Heart right ventricle (tissue), 16 donors: Measurements from ENCODE around the gene OXNAD1. TPM values are rescaled to one million over a fixed set of nuclear protein-coding genes. Genes with fewer than 3 reads are reported as not detected.

ENCODE experiments used
- ATAC-seq, 8 donors: fragments of 200-7000 bp; cut with Tn5 transposase; one replicate each; pipeline ENCODE4 v1.9.1; 2020; ENCODE audit warnings: mild to moderate bottlenecking in 8 of 8, moderate library complexity in 8 of 8, moderate number of reproducible peaks in 1 of 8
- DNase-seq, 2 donors: peaks; one replicate each; pipeline ENCODE4 v3.0.0-alpha.2; 2020
- H3K27ac ChIP-seq, 10 donors: fragments of 200-600 bp; sonication (generic) in 2 of 10; one replicate each; pipeline versions ENCODE4 v1.5.0 to v1.8.0; 2020 to 2022; ENCODE audit warnings: mild to moderate bottlenecking in 3 of 10
- H3K27me3 ChIP-seq, 7 donors: fragments of 200-600 bp; one replicate each; pipeline ENCODE4 v1.8.0; 2021 to 2022; ENCODE audit warnings: mild to moderate bottlenecking in 2 of 7
- H3K36me3 ChIP-seq, 9 donors: fragments of 200-600 bp; sonication (generic) in 1 of 9; one replicate each; pipeline versions ENCODE4 v1.5.0 to v1.8.0; 2020 to 2022; ENCODE audit warnings: mild to moderate bottlenecking in 2 of 9
- H3K4me1 ChIP-seq, 9 donors: fragments of 200-600 bp; sonication (generic) in 1 of 9; one replicate each; pipeline versions ENCODE4 v1.5.0 to v1.8.0; 2020 to 2022; ENCODE audit warnings: mild to moderate bottlenecking in 4 of 9
- H3K4me3 ChIP-seq, 10 donors: fragments of 200-600 bp; sonication (generic) in 2 of 10; one replicate each; pipeline versions ENCODE4 v1.5.0 to v1.8.0; 2020 to 2022; ENCODE audit warnings: mild to moderate bottlenecking in 7 of 10, moderate library complexity in 2 of 10
- H3K9me3 ChIP-seq, 11 donors: fragments of 200-600 bp in 10 of 11; sonication (generic) in 2 of 11; one replicate each; pipeline versions ENCODE4 v1.5.0 to v1.8.0; 2013 to 2022; ENCODE audit warnings: mild to moderate bottlenecking in 2 of 11, control low read depth in 1 of 11, moderate library complexity in 1 of 11
- WGBS, 2 donors: extraction: QIAGEN DNeasy Blood & Tissue Kit; methylation state at CpG; one replicate each; pipeline ENCODE4 v1.1.7; 2013; ENCODE audit warnings: inconsistent platforms in 1 of 2; 5-methylcytosine and 5-hydroxymethylcytosine counted together
- intact Hi-C, 10 donors: fragments of 100-400 bp; cut with DNase I; formaldehyde crosslinking; loops; one replicate each; pipeline versions ENCODE4 v1.11.1 to v1.14.2; 2022
- polyA plus RNA-seq, 2 donors: library from polyadenylated mRNA; stranded (reverse); fragments of 200-250 nt; gene quantifications; one replicate each; pipeline ENCODE4 v1.2.3, GENCODE V29; 2013
- total RNA-seq, 10 donors: library from RNA; stranded (reverse); fragmentation: NEBNext Ultra II Directional in 3 of 10; extraction: Animal tissue kit (Norgen Biotek cat#: 25700) in 3 of 10; gene quantifications; one replicate each; pipeline versions ENCODE4 v1.2.1 to v1.2.4, GENCODE V29; 2021 to 2023
- TF ChIP-seq, protein P1 (sequence below), 9 donors: fragments of 200-600 bp; sonication (generic) in 2 of 9; IDR thresholded peaks; one replicate each; pipeline versions ENCODE4 v1.5.0 to v1.8.0; 2021 to 2022; ENCODE audit warnings: antibody characterized with exemption in 9 of 9, mild to moderate bottlenecking in 5 of 9, moderate library complexity in 1 of 9
- donor health status: Arrhythmogenic right ventricular cardiomyopathy.
- donor health status: ischemic (EF 13 %, LVEDD 7.1; RV severe dilation, severe dysfunction).
- donor health status: healthy with polysubstance abuse.
- donor health status: DM: no; HTN: yes; CAD: no.
- donor health status: DM: no; HTN: no; CAD: no.
- donor health status: ischemic (EF 25% LVEDD 6.9; RV normal size, moderate dysfunction).
- donor health status: ischemic (EF 25% LVEDD 5.7; RV mildly dilated, moderate dysfunction).
- donor health status: healthy.
- donor health status: DM: yes; HTN: yes; CAD: no.
- donor health status: Ischemic cardiomyopathy.
- donor health status: ischemic (EF 35%, LVEDD 5.7; RV mildly dilated, moderate dysfunction).
- donor health status: nonischemic (EF 11% LVEDD 7.7; RV severe dilation, severe dysfunction).
- donor health status: DM: yes; HTN: yes; CAD: no.
- donor health status: PGD.
- donor health status: ischemic (EF 29% LVEDD 5.4; RV normal size, mild dysfunction).
- donor health status: nonischemic (EF 23%, LVEDD 6.1; RV moderate dilation, normal function).

The OXNAD1 gene
- total and polyA plus RNA-seq, 12 donors, result 4.2 to 22.8 (median 17.1) TPM

DNA sequence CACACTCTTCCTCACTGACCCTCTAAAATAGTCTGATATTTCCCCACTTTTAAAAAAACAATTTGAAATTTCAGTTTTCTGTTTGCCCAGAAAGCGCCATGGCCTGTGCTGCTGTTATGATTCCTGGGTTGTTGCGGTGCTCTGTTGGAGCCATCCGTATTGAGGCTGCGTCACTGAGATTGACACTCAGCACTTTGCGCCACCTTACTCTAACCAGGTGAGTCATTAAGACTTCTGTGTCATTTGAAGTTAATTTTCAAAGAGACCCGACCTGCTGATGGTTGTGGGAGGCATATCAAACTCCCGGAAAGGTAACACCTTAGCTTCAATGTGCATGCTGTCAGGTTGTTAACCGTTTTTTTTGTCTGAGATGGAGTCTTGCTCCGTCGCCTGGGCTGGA lies 5.8 kb downstream of the OXNAD1 start:
- no peak for DNase-seq
- H3K36me3 ChIP-seq, result peaks cover 0 to 69% (median 22%) of the 10 kb centered on the region in 9 donors
- intact Hi-C loops, result no loop called here
- H3K9me3 ChIP-seq, result no peaks in the 10 kb centered on the region
- H3K27ac ChIP-seq, result no peak overlapping the region
- 95 to 96% methylated on average over 10 of the region's 10 CpGs for WGBS, 2 donors
- peaks cover 0 to 32% (median 22%) of the 10 kb centered on the region in 9 donors for H3K4me1 ChIP-seq
- no peaks in the 10 kb centered on the region for H3K27me3 ChIP-seq
- ATAC-seq, result no peak
- H3K4me3 ChIP-seq, result no peak overlapping the region
- TF ChIP-seq, protein P1, sequence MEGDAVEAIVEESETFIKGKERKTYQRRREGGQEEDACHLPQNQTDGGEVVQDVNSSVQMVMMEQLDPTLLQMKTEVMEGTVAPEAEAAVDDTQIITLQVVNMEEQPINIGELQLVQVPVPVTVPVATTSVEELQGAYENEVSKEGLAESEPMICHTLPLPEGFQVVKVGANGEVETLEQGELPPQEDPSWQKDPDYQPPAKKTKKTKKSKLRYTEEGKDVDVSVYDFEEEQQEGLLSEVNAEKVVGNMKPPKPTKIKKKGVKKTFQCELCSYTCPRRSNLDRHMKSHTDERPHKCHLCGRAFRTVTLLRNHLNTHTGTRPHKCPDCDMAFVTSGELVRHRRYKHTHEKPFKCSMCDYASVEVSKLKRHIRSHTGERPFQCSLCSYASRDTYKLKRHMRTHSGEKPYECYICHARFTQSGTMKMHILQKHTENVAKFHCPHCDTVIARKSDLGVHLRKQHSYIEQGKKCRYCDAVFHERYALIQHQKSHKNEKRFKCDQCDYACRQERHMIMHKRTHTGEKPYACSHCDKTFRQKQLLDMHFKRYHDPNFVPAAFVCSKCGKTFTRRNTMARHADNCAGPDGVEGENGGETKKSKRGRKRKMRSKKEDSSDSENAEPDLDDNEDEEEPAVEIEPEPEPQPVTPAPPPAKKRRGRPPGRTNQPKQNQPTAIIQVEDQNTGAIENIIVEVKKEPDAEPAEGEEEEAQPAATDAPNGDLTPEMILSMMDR (IDR thresholded peaks at IDR 0.05), result no peak

DNA sequence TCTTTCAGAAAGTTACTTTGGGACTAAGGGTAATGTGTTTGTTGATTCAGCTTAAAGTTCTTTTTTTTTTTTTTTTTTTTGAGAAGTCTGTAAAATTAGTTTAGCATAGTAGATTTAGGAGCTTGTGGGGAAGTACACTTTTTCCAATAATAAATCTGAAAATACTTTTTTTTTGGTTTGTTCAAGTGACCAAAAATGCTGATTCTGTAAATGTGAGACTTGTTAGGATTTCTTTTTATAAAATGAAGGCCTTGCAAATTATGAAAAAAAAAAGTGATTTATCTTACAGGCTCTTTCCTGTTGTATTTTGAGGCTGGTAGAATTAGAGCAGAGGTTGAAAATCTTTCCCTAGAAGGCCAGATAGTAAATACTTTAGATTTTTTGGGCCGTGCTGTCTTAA lies 7.6 kb downstream of the OXNAD1 start:
- Histone ChIP-seq H3K4me1 (peaks cover 0 to 19% (median 12%) of the 10 kb centered on the region in 9 donors), H3K9me3 (no peaks in the 10 kb centered on the region), H3K4me3 (no peak overlapping the region), H3K36me3 (peaks cover 0 to 78% (median 23%) of the 10 kb centered on the region in 9 donors), H3K27ac (no peak overlapping the region), H3K27me3 (no peaks in the 10 kb centered on the region)
- DNase-seq (no peak), ATAC-seq (no peak)
- 74 to 84% methylated on average over 1 of the region's 1 CpG for WGBS, 2 donors
- intact Hi-C loops, result no loop called here
- TF ChIP-seq, protein P1 (IDR thresholded peaks at IDR 0.05), result no peak

DNA sequence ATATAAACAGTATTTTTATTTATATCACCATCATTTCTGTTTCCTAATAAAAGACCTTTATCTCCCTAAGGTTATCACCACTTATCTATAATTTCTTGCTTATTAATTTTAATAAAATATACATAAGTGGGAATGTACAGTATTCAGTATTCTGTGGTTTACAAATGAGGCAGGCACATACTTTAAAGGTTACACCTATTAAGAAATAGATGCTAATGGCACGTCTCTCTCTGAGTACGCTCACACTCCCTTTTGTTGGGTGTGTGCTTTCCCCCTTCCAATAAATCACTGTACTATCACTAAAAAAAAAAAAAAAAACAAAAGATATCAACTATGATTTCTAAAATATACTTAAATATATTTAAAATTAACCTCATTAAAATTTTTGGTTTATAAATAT lies 8.9 kb downstream of the OXNAD1 start:
- H3K36me3 ChIP-seq, result peaks cover 0 to 84% (median 23%) of the 10 kb centered on the region in 9 donors
- intact Hi-C loops, result no loop called here

DNA sequence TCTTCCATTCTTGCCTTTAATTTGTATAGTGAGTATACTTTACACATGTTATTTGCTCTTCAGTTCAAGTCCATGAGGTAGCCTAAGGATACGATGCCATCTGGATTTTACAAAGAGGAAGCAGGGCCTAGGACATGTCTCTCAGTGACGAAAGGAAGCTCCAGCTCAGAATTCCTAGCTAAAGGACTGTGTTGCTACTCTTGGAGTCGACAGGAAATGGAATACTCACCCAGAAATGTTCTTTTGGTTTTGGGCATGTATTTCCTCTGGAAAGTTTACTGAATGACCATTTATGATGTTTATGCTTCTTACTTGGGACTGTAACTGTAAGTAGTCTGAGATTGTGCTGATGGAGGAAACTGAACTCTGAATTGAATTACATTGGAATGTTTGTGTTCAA lies 12.5 kb downstream of the OXNAD1 start:
- H3K4me1 ChIP-seq, result peaks cover 0 to 31% (median 11%) of the 10 kb centered on the region in 9 donors
- no peaks in the 10 kb centered on the region for H3K27me3 ChIP-seq
- intact Hi-C loops, result loop anchor here in 1 of 10 donors (5.0 kb wide), 1 partner anchor 275 kb away; no protein-coding TSS in a partner anchor
- no peaks in the 10 kb centered on the region for H3K9me3 ChIP-seq
- WGBS, 2 donors, result 64% methylated on average over 3 of the region's 3 CpGs
- H3K27ac ChIP-seq, result peak overlapping the region in 6 of 10 donors; percentile 7 to 64 (median 40)
- TF ChIP-seq, protein P1 (IDR thresholded peaks at IDR 0.05), result no peak
- DNase-seq, result no peak
- H3K36me3 ChIP-seq, result peaks cover 0 to 62% (median 8%) of the 10 kb centered on the region in 9 donors
- ATAC-seq, result peak in 6 of 8 donors; percentile 39 to 78 (median 50)
- H3K4me3 ChIP-seq, result no peak overlapping the region

More for the DNA sequence above, 8.9 kb downstream of the OXNAD1 start:
- no peaks in the 10 kb centered on the region for H3K9me3 ChIP-seq
- TF ChIP-seq, protein P1 (IDR thresholded peaks at IDR 0.05), result no peak
- WGBS, 2 donors, result 97 to 100% methylated on average over 2 of the region's 2 CpGs
- H3K27ac ChIP-seq, result no peak overlapping the region
- peaks cover 0 to 18% (median 7%) of the 10 kb centered on the region in 9 donors for H3K4me1 ChIP-seq
- no peaks in the 10 kb centered on the region for H3K27me3 ChIP-seq
- no peak for ATAC-seq
- H3K4me3 ChIP-seq, result no peak overlapping the region
- DNase-seq, result no peak
